ENCODE results near the gene RSPH10B. TPM values are rescaled to one million over a fixed set of nuclear protein-coding genes. Genes with fewer than 3 reads are reported as not detected.
"Not testable (repeated sequence)": the region's sequence is repeated elsewhere in the genome, so short reads cannot be mapped to it uniquely, and the experiment has no call there.

The RSPH10B gene
- total RNA-seq, 3 donors from 2014 or later (not counting 1 experiment from before 2014, with no cell fraction given): not detected

DNA sequence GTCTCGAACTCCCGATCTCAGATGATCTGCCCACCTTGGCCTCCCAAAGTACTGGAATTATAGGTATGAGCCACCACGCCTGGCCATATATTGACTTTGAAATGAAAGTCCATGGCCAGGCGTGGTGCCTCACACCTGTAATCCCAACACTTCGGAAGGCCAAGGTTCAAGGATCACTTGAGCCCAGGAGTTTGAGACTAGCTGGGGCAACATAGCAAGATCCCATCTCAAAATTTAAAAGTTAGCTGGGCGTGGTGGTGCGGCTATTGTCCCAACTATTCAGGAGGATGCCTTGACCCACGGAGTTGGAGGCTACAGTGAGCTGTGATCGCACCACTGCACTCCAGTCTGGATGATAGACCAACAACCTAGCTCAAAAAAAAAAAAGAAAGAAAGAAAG, 78.0 kb downstream of the RSPH10B start:
- Mint-ChIP-seq H3K4me1 (no peaks in the 10 kb centered on the region), H3K36me3 (no peaks in the 10 kb centered on the region), H3K27me3 (ENCODE audit: low read depth in 2 of 2) (no peaks in the 10 kb centered on the region), H3K27ac (no peak overlapping the region), H3K4me3 (no peak overlapping the region), H3K9me3 (no peaks in the 10 kb centered on the region)
- intact Hi-C loops (cut with micrococcal nuclease): no loop called here
- H3K4me3 ChIP-seq (ENCODE audit: low read length): no peak overlapping the region
- no peaks in the 10 kb centered on the region for H3K9me3 ChIP-seq (ENCODE audit: control insufficient read depth, insufficient read depth, low read length)
- H3K27ac ChIP-seq (ENCODE audit: low read length): no peak overlapping the region
- no peak for ATAC-seq
- 96% methylated on average over 9 of the region's 9 CpGs for WGBS (ENCODE audit: insufficient coverage)
- no peaks in the 10 kb centered on the region for H3K36me3 ChIP-seq (ENCODE audit: control insufficient read depth, insufficient read depth, low read length)
- TF ChIP-seq, protein P1, sequence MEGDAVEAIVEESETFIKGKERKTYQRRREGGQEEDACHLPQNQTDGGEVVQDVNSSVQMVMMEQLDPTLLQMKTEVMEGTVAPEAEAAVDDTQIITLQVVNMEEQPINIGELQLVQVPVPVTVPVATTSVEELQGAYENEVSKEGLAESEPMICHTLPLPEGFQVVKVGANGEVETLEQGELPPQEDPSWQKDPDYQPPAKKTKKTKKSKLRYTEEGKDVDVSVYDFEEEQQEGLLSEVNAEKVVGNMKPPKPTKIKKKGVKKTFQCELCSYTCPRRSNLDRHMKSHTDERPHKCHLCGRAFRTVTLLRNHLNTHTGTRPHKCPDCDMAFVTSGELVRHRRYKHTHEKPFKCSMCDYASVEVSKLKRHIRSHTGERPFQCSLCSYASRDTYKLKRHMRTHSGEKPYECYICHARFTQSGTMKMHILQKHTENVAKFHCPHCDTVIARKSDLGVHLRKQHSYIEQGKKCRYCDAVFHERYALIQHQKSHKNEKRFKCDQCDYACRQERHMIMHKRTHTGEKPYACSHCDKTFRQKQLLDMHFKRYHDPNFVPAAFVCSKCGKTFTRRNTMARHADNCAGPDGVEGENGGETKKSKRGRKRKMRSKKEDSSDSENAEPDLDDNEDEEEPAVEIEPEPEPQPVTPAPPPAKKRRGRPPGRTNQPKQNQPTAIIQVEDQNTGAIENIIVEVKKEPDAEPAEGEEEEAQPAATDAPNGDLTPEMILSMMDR (IDR thresholded peaks at IDR 0.05): no peak
- DNase-seq: no peak
- H3K4me1 ChIP-seq (ENCODE audit: control insufficient read depth, insufficient read depth, low read length): no peaks in the 10 kb centered on the region
- H3K27me3 ChIP-seq (ENCODE audit: control insufficient read depth, insufficient read depth, low read length): no peaks in the 10 kb centered on the region

DNA sequence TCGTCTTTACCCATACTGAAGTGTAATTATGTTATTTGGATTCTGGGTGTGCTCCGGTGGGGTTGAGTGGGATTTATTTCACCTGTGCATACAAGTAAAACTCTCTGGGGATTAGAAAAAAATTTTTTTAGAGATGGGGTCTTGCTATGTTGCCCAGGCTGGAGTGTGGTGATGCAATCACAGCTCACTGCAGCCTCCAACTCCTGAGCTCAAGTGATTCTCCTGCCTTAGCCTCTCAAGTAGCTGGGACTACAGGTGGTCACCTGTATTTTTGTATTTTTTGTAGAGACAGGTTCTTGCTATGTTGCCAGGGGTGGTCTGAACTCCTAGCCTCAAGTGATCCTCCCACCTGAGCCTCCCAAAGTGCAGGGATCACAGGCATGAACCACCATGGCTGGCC, 80.2 kb downstream of the RSPH10B start:
- not testable (repeated sequence) for DNase-seq, H3K4me1 Mint-ChIP-seq
- 100% methylated on average over 1 of the region's 2 CpGs for WGBS (ENCODE audit: insufficient coverage)

GRCh38 chr7:5888021-5888420, 82.5 kb downstream of the RSPH10B start:
- DNase-seq; intact Hi-C loops (cut with micrococcal nuclease); H3K4me3 Mint-ChIP-seq; H3K27me3 ChIP-seq (ENCODE audit: control insufficient read depth, insufficient read depth, low read length); H3K36me3 ChIP-seq (ENCODE audit: control insufficient read depth, insufficient read depth, low read length); H3K4me3 ChIP-seq (ENCODE audit: low read length); H3K4me1 ChIP-seq (ENCODE audit: control insufficient read depth, insufficient read depth, low read length); ATAC-seq; H3K4me1 Mint-ChIP-seq; H3K9me3 ChIP-seq (ENCODE audit: control insufficient read depth, insufficient read depth, low read length); H3K27ac ChIP-seq (ENCODE audit: low read length); H3K36me3 Mint-ChIP-seq; H3K27ac Mint-ChIP-seq; H3K27me3 Mint-ChIP-seq (ENCODE audit: low read depth in 2 of 2); H3K9me3 Mint-ChIP-seq: not testable (repeated sequence)
- 98% methylated on average over 4 of the region's 5 CpGs for WGBS (ENCODE audit: insufficient coverage)

More for the DNA sequence above, 80.2 kb downstream of the RSPH10B start:
- H3K36me3 Mint-ChIP-seq; ATAC-seq; H3K27ac Mint-ChIP-seq; H3K36me3 ChIP-seq (ENCODE audit: control insufficient read depth, insufficient read depth, low read length); intact Hi-C loops (cut with micrococcal nuclease); H3K4me3 ChIP-seq (ENCODE audit: low read length); H3K27me3 ChIP-seq (ENCODE audit: control insufficient read depth, insufficient read depth, low read length); H3K4me1 ChIP-seq (ENCODE audit: control insufficient read depth, insufficient read depth, low read length); H3K9me3 Mint-ChIP-seq; H3K27me3 Mint-ChIP-seq (ENCODE audit: low read depth in 2 of 2); H3K27ac ChIP-seq (ENCODE audit: low read length); H3K4me3 Mint-ChIP-seq; H3K9me3 ChIP-seq (ENCODE audit: control insufficient read depth, insufficient read depth, low read length): not testable (repeated sequence)

DNA sequence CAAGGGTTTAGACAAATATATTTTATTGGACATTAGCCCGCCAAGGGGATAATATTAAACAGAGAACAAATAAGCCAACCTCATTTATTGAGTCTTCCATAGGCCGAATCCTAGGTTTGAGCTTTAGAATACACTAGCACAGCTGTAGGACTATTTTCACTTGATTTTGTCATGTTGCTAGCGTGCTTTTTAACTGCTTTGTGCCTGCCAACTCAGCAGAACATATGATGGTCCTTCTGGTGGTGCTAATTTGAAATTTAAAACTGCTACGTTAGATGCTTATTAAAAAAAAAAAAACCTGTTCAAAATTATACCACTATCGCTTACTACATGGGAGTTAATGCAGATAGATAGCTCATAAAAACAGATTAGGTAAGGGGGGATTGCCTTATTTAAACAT, 86.1 kb downstream of the RSPH10B start:
- H3K4me1 ChIP-seq (ENCODE audit: control insufficient read depth, insufficient read depth, low read length); H3K27ac Mint-ChIP-seq; H3K27ac ChIP-seq (ENCODE audit: low read length); H3K9me3 ChIP-seq (ENCODE audit: control insufficient read depth, insufficient read depth, low read length); H3K36me3 Mint-ChIP-seq; H3K4me3 Mint-ChIP-seq; H3K36me3 ChIP-seq (ENCODE audit: control insufficient read depth, insufficient read depth, low read length); DNase-seq; H3K4me3 ChIP-seq (ENCODE audit: low read length); H3K27me3 ChIP-seq (ENCODE audit: control insufficient read depth, insufficient read depth, low read length); H3K9me3 Mint-ChIP-seq; intact Hi-C loops (cut with micrococcal nuclease); ATAC-seq; H3K4me1 Mint-ChIP-seq; H3K27me3 Mint-ChIP-seq (ENCODE audit: low read depth in 2 of 2): not testable (repeated sequence)
- WGBS (ENCODE audit: insufficient coverage): 86% methylated on average over 3 of the region's 5 CpGs

DNA sequence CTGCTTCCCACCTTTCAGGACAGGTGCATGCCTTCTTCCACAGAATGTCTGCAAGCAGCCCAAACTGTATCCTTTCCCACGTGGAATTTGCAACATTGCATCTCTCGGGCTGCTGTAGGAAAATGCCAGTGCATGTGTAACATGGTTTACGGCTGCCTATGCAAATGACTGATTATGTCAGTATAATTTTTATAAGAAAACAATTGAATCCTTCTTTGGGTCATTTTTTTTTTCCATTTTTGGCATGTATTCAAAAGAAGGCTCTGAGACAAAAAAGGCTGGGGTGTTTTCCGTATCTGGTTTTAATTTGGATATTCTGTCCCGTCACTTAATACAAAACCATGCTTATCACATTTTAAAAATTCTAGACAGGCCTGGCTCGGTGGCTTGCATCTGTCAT, 90.4 kb downstream of the RSPH10B start:
- ATAC-seq; H3K27ac Mint-ChIP-seq; H3K4me3 Mint-ChIP-seq; DNase-seq; H3K27ac ChIP-seq (ENCODE audit: low read length); H3K36me3 ChIP-seq (ENCODE audit: control insufficient read depth, insufficient read depth, low read length); H3K4me1 ChIP-seq (ENCODE audit: control insufficient read depth, insufficient read depth, low read length); H3K27me3 Mint-ChIP-seq (ENCODE audit: low read depth in 2 of 2); H3K9me3 ChIP-seq (ENCODE audit: control insufficient read depth, insufficient read depth, low read length); H3K27me3 ChIP-seq (ENCODE audit: control insufficient read depth, insufficient read depth, low read length); H3K36me3 Mint-ChIP-seq; H3K4me3 ChIP-seq (ENCODE audit: low read length); H3K4me1 Mint-ChIP-seq; H3K9me3 Mint-ChIP-seq; intact Hi-C loops (cut with micrococcal nuclease): not testable (repeated sequence)
- 91% methylated on average over 6 of the region's 6 CpGs for WGBS (ENCODE audit: insufficient coverage)

DNA sequence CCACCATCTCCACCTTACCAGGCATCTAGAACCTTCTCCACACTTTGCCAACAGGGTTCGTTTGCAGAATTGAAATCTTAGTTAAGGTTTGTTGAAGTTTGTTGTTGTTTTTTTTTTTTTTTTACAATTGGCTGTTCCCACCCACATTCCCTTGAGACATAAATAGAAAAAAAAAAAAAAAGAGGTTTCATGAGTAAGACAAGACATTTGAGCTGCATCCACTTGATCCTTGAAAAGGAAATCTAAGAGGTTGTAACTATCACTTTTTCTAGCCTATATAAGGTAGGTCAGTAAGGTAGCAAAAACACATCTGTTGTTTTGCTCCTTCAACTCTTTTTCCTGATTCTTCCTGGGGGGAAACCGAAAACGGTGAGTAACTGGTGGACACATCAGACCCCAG, 90.9 kb downstream of the RSPH10B start:
- H3K27ac Mint-ChIP-seq; H3K27me3 ChIP-seq (ENCODE audit: control insufficient read depth, insufficient read depth, low read length); H3K9me3 ChIP-seq (ENCODE audit: control insufficient read depth, insufficient read depth, low read length); H3K4me3 Mint-ChIP-seq; H3K36me3 ChIP-seq (ENCODE audit: control insufficient read depth, insufficient read depth, low read length); intact Hi-C loops (cut with micrococcal nuclease); H3K4me1 ChIP-seq (ENCODE audit: control insufficient read depth, insufficient read depth, low read length); H3K4me3 ChIP-seq (ENCODE audit: low read length); DNase-seq; H3K27ac ChIP-seq (ENCODE audit: low read length); ATAC-seq; H3K4me1 Mint-ChIP-seq; H3K9me3 Mint-ChIP-seq; H3K36me3 Mint-ChIP-seq; H3K27me3 Mint-ChIP-seq (ENCODE audit: low read depth in 2 of 2): not testable (repeated sequence)
- 100% methylated on average over 2 of the region's 3 CpGs for WGBS (ENCODE audit: insufficient coverage)

Measured in natural killer cell (primary cell).